CD14-positive monocyte (primary cell): Measurements from ENCODE around the gene BCAS1. TPM values are rescaled to one million over a fixed set of nuclear protein-coding genes. Genes with fewer than 3 reads are reported as not detected.

ENCODE experiments used
- DNase-seq, 3 donors: peaks; one replicate each; pipeline ENCODE4 v3.0.0-alpha.2; 2011 to 2022
- H2AFZ ChIP-seq: 2 replicates; pipeline ENCODE4 v1.6.0; 2012; ENCODE audit warnings: mild to moderate bottlenecking, low read depth, low read length, inconsistent platforms; ENCODE audit not compliant: insufficient read depth, poor library complexity, severe bottlenecking
- H3K27ac ChIP-seq, 2 donors: 1 replicate in 1 of 2; 2 replicates in 1 of 2; pipeline ENCODE4 v1.5.1; 2012 to 2013; ENCODE audit warnings: low read length in 2 of 2, control low read depth in 1 of 2, inconsistent platforms in 1 of 2, low read depth in 1 of 2, mild to moderate bottlenecking in 1 of 2
- H3K27me3 ChIP-seq, 2 donors: one replicate each; pipeline versions ENCODE4 v1.6.0 to v1.6.1; 2011 to 2013; ENCODE audit warnings: low read length in 2 of 2; ENCODE audit not compliant: control insufficient read depth in 2 of 2, insufficient read depth in 2 of 2
- H3K36me3 ChIP-seq, 2 donors: replicated peaks in 1 of 2; 1 replicate in 1 of 2; 2 replicates in 1 of 2; pipeline versions ENCODE4 v1.5.1 to v1.6.1; 2012 to 2013; ENCODE audit warnings: low read length in 2 of 2, control low read depth in 1 of 2, inconsistent platforms in 1 of 2, mild to moderate bottlenecking in 1 of 2; ENCODE audit not compliant: insufficient read depth in 2 of 2, control insufficient read depth in 1 of 2
- H3K4me1 ChIP-seq, 2 donors: 1 replicate in 1 of 2; 2 replicates in 1 of 2; pipeline versions ENCODE4 v1.5.1 to v1.6.1; 2012 to 2013; ENCODE audit warnings: low read length in 2 of 2, control low read depth in 1 of 2, inconsistent platforms in 1 of 2, mild to moderate bottlenecking in 1 of 2, moderate library complexity in 1 of 2; ENCODE audit not compliant: insufficient read depth in 2 of 2, control insufficient read depth in 1 of 2
- H3K4me2 ChIP-seq: replicated peaks from 2 replicates; pipeline ENCODE3; 2012; ENCODE audit warnings: low read length, moderate library complexity, mild to moderate bottlenecking; ENCODE audit not compliant: poor library complexity, severe bottlenecking; ENCODE audit errors: extremely low read depth
- H3K4me3 ChIP-seq, 3 experiments: fragments of 200-600 bp in 1 of 3; sonication (generic) in 1 of 3; replicated peaks in 1 of 3; 1 replicate in 2 of 3; 2 replicates in 1 of 3; pipeline ENCODE4 v1.5.1; 2011 to 2013; ENCODE audit warnings: low read length in 3 of 3, mild to moderate bottlenecking in 3 of 3, control low read depth in 2 of 3, low read depth in 2 of 3, inconsistent platforms in 1 of 3, moderate library complexity in 1 of 3
- H3K79me2 ChIP-seq: 2 replicates; pipeline ENCODE4 v1.6.0; 2012; ENCODE audit warnings: mild to moderate bottlenecking, control low read depth, inconsistent platforms, low read length, moderate library complexity; ENCODE audit not compliant: insufficient read depth
- H3K9ac ChIP-seq: 2 replicates; pipeline ENCODE4 v1.6.0; 2017; ENCODE audit warnings: low read length, mild to moderate bottlenecking; ENCODE audit not compliant: insufficient read depth, poor library complexity, severe bottlenecking
- H3K9me3 ChIP-seq, 2 donors: replicated peaks in 1 of 2; 1 replicate in 1 of 2; 2 replicates in 1 of 2; pipeline versions ENCODE4 v1.5.1 to v1.6.1; 2012 to 2013; ENCODE audit warnings: low read length in 2 of 2, control low read depth in 1 of 2; ENCODE audit not compliant: control insufficient read depth in 1 of 2, insufficient read depth in 1 of 2
- H4K20me1 ChIP-seq: 2 replicates; pipeline ENCODE4 v1.6.0; 2012; ENCODE audit warnings: mild to moderate bottlenecking, low read length, control low read depth, moderate library complexity; ENCODE audit not compliant: insufficient read depth
- H3K27ac Mint-ChIP-seq, 7 donors: one replicate each; pipeline ENCODE4 v1.8.0; 2020; ENCODE audit warnings: mild to moderate bottlenecking in 7 of 7, mixed read lengths in 7 of 7, moderate library complexity in 6 of 7, inconsistent platforms in 2 of 7
- H3K27me3 Mint-ChIP-seq, 3 donors: one replicate each; pipeline ENCODE4 v1.8.0; 2021 to 2022; ENCODE audit warnings: low read depth in 3 of 3, mild to moderate bottlenecking in 3 of 3, mixed read lengths in 3 of 3, moderate library complexity in 3 of 3, inconsistent platforms in 1 of 3
- H3K36me3 Mint-ChIP-seq, 2 donors: one replicate each; pipeline ENCODE4 v1.8.0; 2020; ENCODE audit warnings: mixed read lengths in 2 of 2, inconsistent platforms in 1 of 2, mild to moderate bottlenecking in 1 of 2
- H3K4me1 Mint-ChIP-seq: one replicate; pipeline ENCODE4 v1.8.0; 2020; ENCODE audit warnings: mild to moderate bottlenecking, mixed read lengths
- H3K4me3 Mint-ChIP-seq, 2 donors: one replicate each; pipeline ENCODE4 v1.8.0; 2020; ENCODE audit warnings: mild to moderate bottlenecking in 2 of 2, mixed read lengths in 2 of 2, moderate library complexity in 1 of 2
- H3K9me3 Mint-ChIP-seq, 7 donors: one replicate each; pipeline ENCODE4 v1.8.0; 2020 to 2022; ENCODE audit warnings: mixed read lengths in 7 of 7, mild to moderate bottlenecking in 6 of 7, moderate library complexity in 6 of 7, inconsistent platforms in 2 of 7
- CTCF ChIP-seq: fragments of 200-600 bp; IDR thresholded peaks from one replicate; pipeline ENCODE4 v1.8.0; 2022; ENCODE audit warnings: antibody characterized with exemption, mild to moderate bottlenecking
- WGBS: methylation state at CpG from one replicate; pipeline ENCODE4 v1.1.5; 2013; ENCODE audit warnings: missing lambda C conversion rate; ENCODE audit not compliant: insufficient coverage; 5-methylcytosine and 5-hydroxymethylcytosine counted together
- intact Hi-C, 2 donors: fragments of 100-400 bp; cut with micrococcal nuclease; formaldehyde crosslinking; loops; one replicate each; pipeline versions ENCODE4 v1.15.0 to v1.15.1; 2023
- polyA plus RNA-seq, 3 donors: library from polyadenylated mRNA; depleted of rRNA in 1 of 3; unstranded in 2 of 3; stranded (reverse) in 1 of 3; fragments of 300-500 nt in 2 of 3; fragments of >200 nt in 1 of 3; fragmentation: Illumina TruSeq in 2 of 3; gene quantifications; 1 replicate in 2 of 3; 2 replicates in 1 of 3; pipeline ENCODE4 v1.2.3, GENCODE V29; 2012 to 2021

Gene BCAS1
- polyA plus RNA-seq, 3 donors = 0.01 to 0.02 TPM; not detected in 1

- H3K9me3 ChIP-seq = peaks cover 0 to 6% of the 10 kb centered on the region in 2 donors
- WGBS = no CpG with 5 or more reads among the region's 4 CpGs
- H3K9ac ChIP-seq = no peak overlapping the region
- H2AFZ ChIP-seq = no peak overlapping the region
- H3K9me3 Mint-ChIP-seq = peaks cover 0 to 10% (median 7%) of the 10 kb centered on the region in 7 donors
- no peak for TF ChIP-seq CTCF
- no peaks in the 10 kb centered on the region for H3K79me2 ChIP-seq
- no peaks in the 10 kb centered on the region for H4K20me1 ChIP-seq
- peaks cover 0 to 3% of the 10 kb centered on the region in 2 donors for H3K36me3 Mint-ChIP-seq
- H3K27me3 Mint-ChIP-seq = peaks cover 0 to 5% (median 0%) of the 10 kb centered on the region in 3 donors
- no peaks in the 10 kb centered on the region for H3K27me3 ChIP-seq
- no peaks in the 10 kb centered on the region for H3K36me3 ChIP-seq
- intact Hi-C loops = no loop called here
- no peak for DNase-seq
- peaks cover 6% of the 10 kb centered on the region for H3K4me1 Mint-ChIP-seq
- no peak overlapping the region for H3K4me3 ChIP-seq
- H3K4me1 ChIP-seq = peaks cover 0 to 9% of the 10 kb centered on the region in 2 donors
- H3K4me2 ChIP-seq = no peak overlapping the region
- no peak overlapping the region for H3K4me3 Mint-ChIP-seq
- H3K27ac Mint-ChIP-seq = no peak overlapping the region
- H3K27ac ChIP-seq = no peak overlapping the region
Measured at GRCh38 chr20:54042021-54042420, 28.4 kb downstream of the BCAS1 start.

GRCh38 chr20:54041336-54041735 is 29.1 kb downstream of the BCAS1 start:
- Histone ChIP-seq H3K9me3 (peaks cover 0 to under 1% of the 10 kb centered on the region in 2 donors), H3K4me3 (no peak overlapping the region), H3K27ac (no peak overlapping the region), H3K4me2 (no peak overlapping the region), H2AFZ (no peak overlapping the region), H3K9ac (no peak overlapping the region), H3K27me3 (no peaks in the 10 kb centered on the region), H4K20me1 (no peaks in the 10 kb centered on the region), H3K36me3 (no peaks in the 10 kb centered on the region), H3K79me2 (no peaks in the 10 kb centered on the region), H3K4me1 (peaks cover 0 to 9% of the 10 kb centered on the region in 2 donors)
- no peak overlapping the region for H3K27ac Mint-ChIP-seq
- peaks cover 6% of the 10 kb centered on the region for H3K4me1 Mint-ChIP-seq
- H3K27me3 Mint-ChIP-seq = peaks cover 0 to 5% (median 0%) of the 10 kb centered on the region in 3 donors
- WGBS = 100% methylated on average over 3 of the region's 4 CpGs
- peaks cover 0 to 10% (median 3%) of the 10 kb centered on the region in 7 donors for H3K9me3 Mint-ChIP-seq
- no peak for DNase-seq
- intact Hi-C loops = no loop called here
- no peak overlapping the region for H3K4me3 Mint-ChIP-seq
- TF ChIP-seq CTCF = no peak
- peaks cover 0 to 3% of the 10 kb centered on the region in 2 donors for H3K36me3 Mint-ChIP-seq
